Smooth muscle cell (in vitro differentiated cells): ENCODE measurements around the gene NCK2. TPM values are rescaled to one million over a fixed set of nuclear protein-coding genes. Genes with fewer than 3 reads are reported as not detected.

ENCODE experiments used
- DNase-seq: peaks from one replicate; lab custom pipeline; 2025; ENCODE audit not compliant: unreplicated experiment; lab: John Stamatoyannopoulos, UW
- H2AFZ ChIP-seq: fragments of 200-600 bp; sonication (generic); 2 replicates; pipeline ENCODE4 v1.6.0; 2016; ENCODE audit warnings: antibody characterized with exemption, low read depth, mild to moderate bottlenecking
- H3F3A ChIP-seq: fragments of 200-600 bp; sonication (generic); 2 replicates; pipeline ENCODE4 v1.6.0; 2017; ENCODE audit warnings: antibody characterized with exemption, low read depth
- H3K27ac ChIP-seq: fragments of 200-600 bp; sonication (generic); 2 replicates; pipeline ENCODE4 v1.5.1; 2016; ENCODE audit warnings: low read depth, mild to moderate bottlenecking
- H3K27me3 ChIP-seq: fragments of 200-600 bp; sonication (generic); 2 replicates; pipeline ENCODE4 v1.6.1; 2016; ENCODE audit warnings: low read depth, mild to moderate bottlenecking
- H3K36me3 ChIP-seq: fragments of 200-600 bp; sonication (generic); 2 replicates; pipeline ENCODE4 v1.5.1; 2016; ENCODE audit warnings: low read depth
- H3K4me1 ChIP-seq: fragments of 200-600 bp; sonication (generic); 2 replicates; pipeline ENCODE4 v1.5.1; 2016; ENCODE audit warnings: low read depth
- H3K4me2 ChIP-seq: fragments of 200-600 bp; sonication (generic); 2 replicates; pipeline ENCODE4 v1.6.0; 2016; ENCODE audit warnings: mild to moderate bottlenecking
- H3K4me3 ChIP-seq: fragments of 200-600 bp; sonication (generic); 2 replicates; pipeline ENCODE4 v1.5.1; 2016; ENCODE audit warnings: mild to moderate bottlenecking
- H3K79me2 ChIP-seq: fragments of 200-600 bp; sonication (generic); 2 replicates; pipeline ENCODE4 v1.6.0; 2016; ENCODE audit warnings: low read depth, mild to moderate bottlenecking
- H3K9ac ChIP-seq: fragments of 200-600 bp; sonication (generic); 2 replicates; pipeline ENCODE4 v1.6.0; 2016; ENCODE audit warnings: low read depth
- H3K9me3 ChIP-seq: fragments of 200-600 bp; sonication (generic); replicated peaks from 2 replicates; pipeline ENCODE4 v1.5.1; 2016; ENCODE audit warnings: low read depth
- H4K20me1 ChIP-seq: fragments of 200-600 bp; sonication (generic); 2 replicates; pipeline ENCODE4 v1.6.0; 2016; ENCODE audit warnings: low read depth
- whole genome bisulfite sequencing: methylation state at CpG from one replicate; pipeline ENCODE4 v1.1.7; 2016; ENCODE audit warnings: low lambda C conversion rate; 5-methylcytosine and 5-hydroxymethylcytosine counted together
- polyA plus RNA-seq: library from polyadenylated mRNA; unstranded; fragments of >200 nt; fragmentation: Nextera tagmentation; extraction: Ambion mirVana; gene quantifications from 2 replicates; pipeline ENCODE4 v1.2.1, GENCODE V29; 2016
- total RNA-seq: library from RNA; depleted of rRNA; stranded (reverse); fragments of >200 nt; gene quantifications from 2 replicates; pipeline ENCODE4 v1.2.3, GENCODE V29; 2014
- TF ChIP-seq, protein P1 (sequence below): fragments of 200-600 bp; sonication (generic); IDR thresholded peaks from 2 replicates; pipeline ENCODE4 v1.5.1; 2017; ENCODE audit warnings: borderline replicate concordance, mild to moderate bottlenecking, antibody characterized with exemption; ENCODE audit not compliant: insufficient read depth, poor library complexity, severe bottlenecking

The NCK2 gene
- total and polyA plus RNA-seq, 2 experiments from 2014 or later, result 29.0 to 50.5 TPM

DNA sequence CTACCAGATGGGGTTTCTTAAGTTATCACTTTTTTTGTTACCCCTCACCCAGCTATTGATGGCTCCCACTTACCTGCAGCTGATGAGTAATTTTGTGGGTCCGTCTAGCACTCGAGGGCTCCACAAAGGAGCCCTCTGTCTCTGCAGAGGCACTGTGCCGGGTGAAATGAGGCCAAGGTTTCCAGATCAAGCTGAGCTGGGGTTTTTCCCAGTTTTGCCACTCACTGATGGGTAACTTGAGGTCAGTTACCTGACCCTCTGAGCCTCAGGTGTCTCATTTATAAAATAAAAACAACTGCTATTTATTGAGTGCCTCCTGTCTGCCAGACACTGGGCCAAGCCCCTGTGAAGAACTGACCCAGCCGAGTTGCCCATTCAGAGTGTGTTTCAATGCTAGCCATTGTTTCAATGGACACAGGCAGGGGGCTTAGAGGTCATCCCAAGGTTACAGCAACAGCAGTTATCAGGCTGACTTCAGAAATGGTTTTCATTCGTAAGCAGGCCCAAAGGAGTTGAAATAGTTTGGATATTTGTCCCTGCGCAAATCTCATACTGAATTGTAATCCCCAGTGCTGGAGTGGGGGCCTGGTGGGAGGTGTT is 192.9 kb downstream of the NCK2 start:
- DNase-seq, result no peak
- Histone ChIP-seq H2AFZ (no peak overlapping the region), H3K36me3 (no peaks in the 10 kb centered on the region), H3K27ac (no peak overlapping the region), H3K79me2 (no peaks in the 10 kb centered on the region), H3K27me3 (no peaks in the 10 kb centered on the region), H4K20me1 (no peaks in the 10 kb centered on the region), H3K4me1 (no peaks in the 10 kb centered on the region), H3K4me3 (no peak overlapping the region), H3K9me3 (no peaks in the 10 kb centered on the region), H3F3A (no peaks in the 10 kb centered on the region), H3K4me2 (no peak overlapping the region), H3K9ac (no peak overlapping the region)
- WGBS, result 90% methylated on average over 6 of the region's 6 CpGs
- TF ChIP-seq, protein P1, sequence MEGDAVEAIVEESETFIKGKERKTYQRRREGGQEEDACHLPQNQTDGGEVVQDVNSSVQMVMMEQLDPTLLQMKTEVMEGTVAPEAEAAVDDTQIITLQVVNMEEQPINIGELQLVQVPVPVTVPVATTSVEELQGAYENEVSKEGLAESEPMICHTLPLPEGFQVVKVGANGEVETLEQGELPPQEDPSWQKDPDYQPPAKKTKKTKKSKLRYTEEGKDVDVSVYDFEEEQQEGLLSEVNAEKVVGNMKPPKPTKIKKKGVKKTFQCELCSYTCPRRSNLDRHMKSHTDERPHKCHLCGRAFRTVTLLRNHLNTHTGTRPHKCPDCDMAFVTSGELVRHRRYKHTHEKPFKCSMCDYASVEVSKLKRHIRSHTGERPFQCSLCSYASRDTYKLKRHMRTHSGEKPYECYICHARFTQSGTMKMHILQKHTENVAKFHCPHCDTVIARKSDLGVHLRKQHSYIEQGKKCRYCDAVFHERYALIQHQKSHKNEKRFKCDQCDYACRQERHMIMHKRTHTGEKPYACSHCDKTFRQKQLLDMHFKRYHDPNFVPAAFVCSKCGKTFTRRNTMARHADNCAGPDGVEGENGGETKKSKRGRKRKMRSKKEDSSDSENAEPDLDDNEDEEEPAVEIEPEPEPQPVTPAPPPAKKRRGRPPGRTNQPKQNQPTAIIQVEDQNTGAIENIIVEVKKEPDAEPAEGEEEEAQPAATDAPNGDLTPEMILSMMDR, result no peak
